PC-3 (cell line): ENCODE results near the gene CCDC169.

ENCODE experiments used
- EZH2 ChIP-seq: fragments of 300-600 bp; sonication (generic); IDR thresholded peaks from one replicate; pipeline ENCODE4 v1.6.1; 2017; ENCODE audit warnings: antibody characterized with exemption, mild to moderate bottlenecking, low read length; ENCODE audit not compliant: unreplicated experiment
- TF ChIP-seq, protein P1 (sequence below): fragments of 300-600 bp; sonication (generic); conservative IDR thresholded peaks from 2 replicates; pipeline ENCODE4 v1.5.1; 2017; ENCODE audit warnings: antibody characterized with exemption, low read depth, mild to moderate bottlenecking, low read length

DNA sequence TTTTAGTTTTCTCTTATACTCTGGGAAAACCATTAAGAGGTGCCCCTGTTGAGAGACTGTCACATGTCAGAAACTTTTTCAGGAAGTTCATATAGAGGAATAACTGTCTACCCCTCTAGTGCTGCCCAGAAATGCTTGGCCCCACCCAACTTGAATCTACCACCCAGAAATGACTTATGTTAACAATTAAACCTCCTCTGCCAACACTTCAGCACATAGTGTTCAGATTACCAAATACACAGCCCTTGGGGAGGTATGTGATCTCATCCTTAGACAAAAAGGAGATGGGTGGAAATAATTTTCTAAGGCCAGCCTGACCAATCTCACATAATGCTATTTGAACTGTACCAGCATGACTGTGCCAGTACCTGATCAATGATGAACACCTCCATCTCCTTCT, 35.6 kb downstream of the CCDC169 start:
- TF ChIP-seq, protein P1, sequence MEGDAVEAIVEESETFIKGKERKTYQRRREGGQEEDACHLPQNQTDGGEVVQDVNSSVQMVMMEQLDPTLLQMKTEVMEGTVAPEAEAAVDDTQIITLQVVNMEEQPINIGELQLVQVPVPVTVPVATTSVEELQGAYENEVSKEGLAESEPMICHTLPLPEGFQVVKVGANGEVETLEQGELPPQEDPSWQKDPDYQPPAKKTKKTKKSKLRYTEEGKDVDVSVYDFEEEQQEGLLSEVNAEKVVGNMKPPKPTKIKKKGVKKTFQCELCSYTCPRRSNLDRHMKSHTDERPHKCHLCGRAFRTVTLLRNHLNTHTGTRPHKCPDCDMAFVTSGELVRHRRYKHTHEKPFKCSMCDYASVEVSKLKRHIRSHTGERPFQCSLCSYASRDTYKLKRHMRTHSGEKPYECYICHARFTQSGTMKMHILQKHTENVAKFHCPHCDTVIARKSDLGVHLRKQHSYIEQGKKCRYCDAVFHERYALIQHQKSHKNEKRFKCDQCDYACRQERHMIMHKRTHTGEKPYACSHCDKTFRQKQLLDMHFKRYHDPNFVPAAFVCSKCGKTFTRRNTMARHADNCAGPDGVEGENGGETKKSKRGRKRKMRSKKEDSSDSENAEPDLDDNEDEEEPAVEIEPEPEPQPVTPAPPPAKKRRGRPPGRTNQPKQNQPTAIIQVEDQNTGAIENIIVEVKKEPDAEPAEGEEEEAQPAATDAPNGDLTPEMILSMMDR, result no peak
- TF ChIP-seq EZH2, result no peak
